Testis (tissue), 2 donors: Measurements from ENCODE around the gene CHIT1.
"Not testable (repeated sequence)": the region's sequence is repeated elsewhere in the genome, so short reads cannot be mapped to it uniquely, and the experiment has no call there.

Experiments
- CTCF ChIP-seq, 3 experiments: fragments of 450-650 bp in 2 of 3; fragments of 200-600 bp in 1 of 3; sonication (generic) in 1 of 3; IDR thresholded peaks; one replicate each; pipeline ENCODE4 v1.5.1; 2016 to 2019; ENCODE audit warnings: antibody characterized with exemption in 3 of 3, mild to moderate bottlenecking in 2 of 3, moderate library complexity in 1 of 3
- POLR2A ChIP-seq: fragments of 450-650 bp; IDR thresholded peaks from one replicate; pipeline ENCODE4 v1.6.1; 2017; ENCODE audit warnings: antibody characterized with exemption, mild to moderate bottlenecking, moderate library complexity

- not testable (repeated sequence) for TF ChIP-seq CTCF (IDR thresholded peaks at IDR 0.05); POLR2A
These were observed 12.2 kb upstream of the CHIT1 start for GRCh38 chr1:203241708-203242107.
